Gastrocnemius medialis (tissue), 4 donors: ENCODE measurements around the gene TMEM220.

Experiments used
- POLR2A ChIP-seq, 2 donors: fragments of 450-650 bp; IDR thresholded peaks; one replicate each; pipeline ENCODE4 v1.6.1; 2017; ENCODE audit warnings: antibody characterized with exemption in 2 of 2, mild to moderate bottlenecking in 2 of 2, moderate library complexity in 2 of 2
- TF ChIP-seq, protein P1 (sequence below), 5 experiments: fragments of 450-650 bp in 3 of 5; fragments of 200-600 bp in 2 of 5; sonication (generic) in 2 of 5; IDR thresholded peaks in 4 of 5; conservative IDR thresholded peaks in 1 of 5; 1 replicate in 4 of 5; 2 replicates in 1 of 5; pipeline ENCODE4 v1.5.1; 2016 to 2019; ENCODE audit warnings: antibody characterized with exemption in 5 of 5, mild to moderate bottlenecking in 3 of 5, moderate library complexity in 3 of 5

DNA sequence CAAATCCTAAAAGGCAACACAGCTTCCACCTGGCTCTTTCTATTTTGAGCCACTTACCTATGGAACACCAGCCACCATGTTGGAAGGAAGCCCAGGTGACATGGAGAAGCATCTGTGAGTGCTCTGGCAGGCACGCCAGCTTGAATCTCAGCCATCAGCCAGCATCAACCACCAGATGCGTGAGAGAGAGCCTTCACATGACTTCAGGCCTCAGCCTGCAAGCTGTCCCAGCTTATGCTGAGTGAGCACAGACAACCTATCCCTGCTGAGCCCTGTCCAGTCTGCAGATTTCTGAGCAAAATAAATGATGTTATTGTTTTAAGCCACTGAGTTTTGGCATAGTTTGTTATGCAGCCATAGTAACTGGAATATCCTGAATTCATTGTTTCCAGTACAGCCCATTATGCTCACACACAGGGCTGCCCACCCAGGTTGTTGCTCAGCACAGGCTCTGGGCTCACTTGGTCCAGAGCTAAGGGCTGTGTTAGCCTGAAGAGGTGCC, 39.0 kb upstream of the TMEM220 start:
- TF ChIP-seq, protein P1, sequence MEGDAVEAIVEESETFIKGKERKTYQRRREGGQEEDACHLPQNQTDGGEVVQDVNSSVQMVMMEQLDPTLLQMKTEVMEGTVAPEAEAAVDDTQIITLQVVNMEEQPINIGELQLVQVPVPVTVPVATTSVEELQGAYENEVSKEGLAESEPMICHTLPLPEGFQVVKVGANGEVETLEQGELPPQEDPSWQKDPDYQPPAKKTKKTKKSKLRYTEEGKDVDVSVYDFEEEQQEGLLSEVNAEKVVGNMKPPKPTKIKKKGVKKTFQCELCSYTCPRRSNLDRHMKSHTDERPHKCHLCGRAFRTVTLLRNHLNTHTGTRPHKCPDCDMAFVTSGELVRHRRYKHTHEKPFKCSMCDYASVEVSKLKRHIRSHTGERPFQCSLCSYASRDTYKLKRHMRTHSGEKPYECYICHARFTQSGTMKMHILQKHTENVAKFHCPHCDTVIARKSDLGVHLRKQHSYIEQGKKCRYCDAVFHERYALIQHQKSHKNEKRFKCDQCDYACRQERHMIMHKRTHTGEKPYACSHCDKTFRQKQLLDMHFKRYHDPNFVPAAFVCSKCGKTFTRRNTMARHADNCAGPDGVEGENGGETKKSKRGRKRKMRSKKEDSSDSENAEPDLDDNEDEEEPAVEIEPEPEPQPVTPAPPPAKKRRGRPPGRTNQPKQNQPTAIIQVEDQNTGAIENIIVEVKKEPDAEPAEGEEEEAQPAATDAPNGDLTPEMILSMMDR (IDR thresholded peaks at IDR 0.05 in 4 of 5, conservative IDR thresholded peaks at IDR 0.05 in 1 of 5), result no peak
- TF ChIP-seq POLR2A (IDR thresholded peaks at IDR 0.05), result no peak
